H1 (cell line): Measurements from ENCODE around the gene OR2C1. TPM values are rescaled to one million over a fixed set of nuclear protein-coding genes. Genes with fewer than 3 reads are reported as not detected.

Source experiments
- CTCF ChIA-PET: fragments of 300-600 bp; sonication (Branson Sonifier 250); formaldehyde crosslinking; loops from one replicate; lab custom pipeline; 2021; ENCODE audit not compliant: partially characterized antibody; lab: Charles Lee
- POLR2A ChIA-PET: fragments of 300-600 bp; sonication (Branson Sonifier 250); formaldehyde crosslinking; loops from one replicate; lab custom pipeline; 2021; ENCODE audit warnings: inconsistent platforms; ENCODE audit not compliant: partially characterized antibody; lab: Charles Lee
- DNase-seq, 2 experiments: peaks; one replicate each; pipeline versions ENCODE4 v3.0.0 to v3.0.0-alpha.2; 2010 to 2022; ENCODE audit warnings: low spot score in 2 of 2, low read depth in 1 of 2, mixed read lengths in 1 of 2
- FAIRE-seq: peaks from 2 replicates; lab custom pipeline; 2011; peaks lifted over from hg19 to GRCh38; lab: Jason Lieb, UNC
- H2AFZ ChIP-seq: 2 replicates; pipeline ENCODE4 v1.8.1; 2012; ENCODE audit warnings: low read length, inconsistent platforms
- H2AK5ac ChIP-seq: 2 replicates; pipeline ENCODE4 v1.6.1; 2013; ENCODE audit warnings: low read depth, low read length
- H2BK120ac ChIP-seq: replicated peaks from 2 replicates; pipeline ENCODE3; 2013; ENCODE audit warnings: low read depth, low read length, inconsistent platforms
- H2BK12ac ChIP-seq: 2 replicates; pipeline ENCODE4 v1.6.1; 2013; ENCODE audit warnings: low read depth, low read length
- H2BK15ac ChIP-seq: 2 replicates; pipeline ENCODE4 v1.6.1; 2013; ENCODE audit warnings: low read length
- H2BK20ac ChIP-seq: 2 replicates; pipeline ENCODE4 v1.6.1; 2013; ENCODE audit warnings: low read length
- H2BK5ac ChIP-seq: 2 replicates; pipeline ENCODE4 v1.6.1; 2013; ENCODE audit warnings: low read depth, low read length
- H3K14ac ChIP-seq: 2 replicates; pipeline ENCODE4 v1.6.1; 2013; ENCODE audit warnings: inconsistent platforms; ENCODE audit not compliant: insufficient read length
- H3K18ac ChIP-seq: 2 replicates; pipeline ENCODE4 v1.6.1; 2013; ENCODE audit warnings: low read length; ENCODE audit errors: extremely low read depth
- H3K23ac ChIP-seq: 2 replicates; pipeline ENCODE4 v1.6.1; 2013; ENCODE audit warnings: inconsistent platforms; ENCODE audit not compliant: insufficient read length
- H3K23me2 ChIP-seq: 2 replicates; pipeline ENCODE4 v1.6.1; 2013; ENCODE audit warnings: low read depth, low read length
- H3K27ac ChIP-seq: 2 replicates; pipeline ENCODE4 v1.6.1; 2011; ENCODE audit warnings: low read depth, low read length, inconsistent platforms
- H3K27me3 ChIP-seq, 4 experiments: replicated peaks in 1 of 4; 1 replicate in 1 of 4; 2 replicates in 3 of 4; pipeline versions ENCODE4 v1.6.1 to v1.8.1; 2011 to 2013; ENCODE audit warnings: low read length in 3 of 4, mild to moderate bottlenecking in 3 of 4, inconsistent platforms in 2 of 4, mixed read lengths in 2 of 4, moderate library complexity in 1 of 4; ENCODE audit not compliant: control insufficient read depth in 3 of 4, insufficient read depth in 3 of 4; ENCODE audit errors: extremely low read depth in 1 of 4
- H3K36me3 ChIP-seq, 4 experiments: 2 replicates each; pipeline versions ENCODE4 v1.6.1 to v1.8.1; 2011 to 2013; ENCODE audit warnings: mild to moderate bottlenecking in 4 of 4, low read length in 3 of 4, moderate library complexity in 2 of 4, control low read depth in 1 of 4, inconsistent platforms in 1 of 4; ENCODE audit not compliant: insufficient read depth in 4 of 4, control insufficient read depth in 2 of 4
- H3K4ac ChIP-seq: replicated peaks from 2 replicates; pipeline ENCODE3; 2013; ENCODE audit warnings: low read length, low read depth, mixed read lengths, inconsistent platforms; ENCODE audit not compliant: insufficient read length
- H3K4me1 ChIP-seq, 4 experiments: replicated peaks in 1 of 4; 1 replicate in 1 of 4; 2 replicates in 3 of 4; pipeline versions ENCODE4 v1.6.1 to v1.8.1; 2011 to 2013; ENCODE audit warnings: low read length in 3 of 4, inconsistent platforms in 2 of 4, mixed read lengths in 1 of 4; ENCODE audit not compliant: insufficient read depth in 4 of 4, control insufficient read depth in 3 of 4
- H3K4me2 ChIP-seq, 2 experiments: 2 replicates each; pipeline versions ENCODE4 v1.6.1 to v1.8.1; 2011 to 2013; ENCODE audit warnings: low read depth in 2 of 2, low read length in 2 of 2, control low read depth in 1 of 2, inconsistent platforms in 1 of 2, mild to moderate bottlenecking in 1 of 2; ENCODE audit not compliant: insufficient read depth in 1 of 2
- H3K4me3 ChIP-seq, 4 experiments: fragments of 200-600, 300-600 bp in 1 of 4; sonication (generic), shearing (Covaris generic), sonication (Bioruptor Twin) in 1 of 4; 2 replicates each; pipeline versions ENCODE4 v1.5.1 to v1.8.1; 2011 to 2016; ENCODE audit warnings: low read length in 4 of 4, low read depth in 3 of 4, control low read depth in 2 of 4, inconsistent platforms in 2 of 4, mild to moderate bottlenecking in 2 of 4, mixed read lengths in 1 of 4, moderate library complexity in 1 of 4; ENCODE audit not compliant: insufficient read depth in 2 of 4; ENCODE audit errors: extremely low read depth in 1 of 4
- H3K56ac ChIP-seq: replicated peaks from 2 replicates; pipeline ENCODE3; 2013; ENCODE audit warnings: low read depth, mild to moderate bottlenecking, mixed read lengths, low read length, inconsistent platforms; ENCODE audit not compliant: insufficient read length
- H3K79me1 ChIP-seq: 2 replicates; pipeline ENCODE4 v1.6.1; 2013; ENCODE audit warnings: low read depth, low read length, control low read depth
- H3K79me2 ChIP-seq, 2 experiments: 2 replicates each; pipeline versions ENCODE4 v1.6.1 to v1.8.1; 2012 to 2013; ENCODE audit warnings: low read length in 2 of 2, mild to moderate bottlenecking in 2 of 2, inconsistent platforms in 1 of 2; ENCODE audit not compliant: insufficient read depth in 2 of 2, control insufficient read depth in 1 of 2
- H3K9ac ChIP-seq, 4 experiments: replicated peaks in 1 of 4; 1 replicate in 1 of 4; 2 replicates in 3 of 4; pipeline versions ENCODE4 v1.6.1 to v1.8.1; 2011 to 2013; ENCODE audit warnings: low read depth in 3 of 4, low read length in 3 of 4, control low read depth in 2 of 4, mild to moderate bottlenecking in 2 of 4, moderate library complexity in 2 of 4, inconsistent platforms in 1 of 4; ENCODE audit errors: extremely low read depth in 1 of 4
- H3K9me3 ChIP-seq, 2 experiments: 2 replicates each; pipeline versions ENCODE4 v1.6.1 to v1.8.1; 2012 to 2013; ENCODE audit warnings: mild to moderate bottlenecking in 2 of 2, moderate library complexity in 2 of 2, control low read depth in 1 of 2, inconsistent platforms in 1 of 2, low read depth in 1 of 2, low read length in 1 of 2, mixed read lengths in 1 of 2; ENCODE audit not compliant: insufficient read depth in 2 of 2
- H4K20me1 ChIP-seq, 2 experiments: replicated peaks in 1 of 2; 2 replicates each; pipeline versions ENCODE3 to v1.8.1; 2011 to 2013; ENCODE audit warnings: inconsistent platforms in 2 of 2, low read length in 2 of 2, mild to moderate bottlenecking in 1 of 2; ENCODE audit not compliant: insufficient read depth in 2 of 2, control insufficient read depth in 1 of 2
- H4K5ac ChIP-seq: 2 replicates; pipeline ENCODE4 v1.6.1; 2013; ENCODE audit warnings: low read length, low read depth, mixed read lengths, inconsistent platforms; ENCODE audit not compliant: insufficient read length
- H4K8ac ChIP-seq: 2 replicates; pipeline ENCODE4 v1.8.0; 2013; ENCODE audit warnings: mild to moderate bottlenecking, moderate library complexity, low read length, inconsistent platforms; ENCODE audit not compliant: insufficient read depth; ENCODE audit errors: extremely low read depth
- H4K91ac ChIP-seq: replicated peaks from 2 replicates; pipeline ENCODE3; 2013; ENCODE audit warnings: low read length, mixed read lengths, inconsistent platforms; ENCODE audit not compliant: insufficient read length
- KDM4A ChIP-seq: IDR thresholded peaks from one replicate; pipeline ENCODE4 v1.7.1; 2012; ENCODE audit warnings: low read depth, mild to moderate bottlenecking, moderate library complexity, low read length, inconsistent platforms; ENCODE audit not compliant: severe bottlenecking
- RAD21 ChIP-seq, 2 experiments: IDR thresholded peaks in 1 of 2; conservative IDR thresholded peaks in 1 of 2; 2 replicates each; pipeline ENCODE4 v1.6.1; 2011; ENCODE audit warnings: low read depth in 2 of 2, low read length in 2 of 2, improper control_type of control experiment in 1 of 2, inconsistent platforms in 1 of 2, mild to moderate bottlenecking in 1 of 2, moderate library complexity in 1 of 2
- WGBS, 2 experiments: shearing (Covaris generic) in 1 of 2; methylation state at CpG; one replicate each; pipeline versions ENCODE4 v1.1.6 to v1.1.7; 2013 to 2015; ENCODE audit warnings: low lambda C conversion rate in 2 of 2, mixed read lengths in 2 of 2, inconsistent platforms in 1 of 2, low coverage in 1 of 2, missing lambda C conversion rate in 1 of 2; ENCODE audit not compliant: insufficient replicate concordance in 2 of 2, insufficient coverage in 1 of 2, insufficient read length in 1 of 2; ENCODE audit errors: extremely low coverage in 1 of 2, missing lambda C conversion rate in 1 of 2; 5-methylcytosine and 5-hydroxymethylcytosine counted together
- polyA plus RNA-seq, 7 experiments: library from polyadenylated mRNA; depleted of rRNA in 3 of 7; stranded (reverse) in 5 of 7; unstranded in 2 of 7; fragments of >200 nt in 5 of 7; fragments of 200-250 nt in 2 of 7; gene quantifications; 1 replicate in 5 of 7; 2 replicates in 1 of 7; 4 replicates in 1 of 7; pipeline versions ENCODE4 v1.2.1 to v1.2.3, GENCODE V29; 2011 to 2013; ENCODE audit warnings: missing spikeins in 2 of 7, mixed read lengths in 2 of 7
- total RNA-seq: library from RNA; stranded (reverse); fragmentation: NEBNext Ultra II Directional; extraction: Animal tissue kit (Norgen Biotek cat#: 25700); gene quantifications from 2 replicates; pipeline ENCODE4 v1.2.1, GENCODE V29; 2021

Gene OR2C1
- total and polyA plus RNA-seq, 2 of the 8 experiments (the other 6 are each of a cell fraction or from before 2014, with no cell fraction given) = not detected

DNA sequence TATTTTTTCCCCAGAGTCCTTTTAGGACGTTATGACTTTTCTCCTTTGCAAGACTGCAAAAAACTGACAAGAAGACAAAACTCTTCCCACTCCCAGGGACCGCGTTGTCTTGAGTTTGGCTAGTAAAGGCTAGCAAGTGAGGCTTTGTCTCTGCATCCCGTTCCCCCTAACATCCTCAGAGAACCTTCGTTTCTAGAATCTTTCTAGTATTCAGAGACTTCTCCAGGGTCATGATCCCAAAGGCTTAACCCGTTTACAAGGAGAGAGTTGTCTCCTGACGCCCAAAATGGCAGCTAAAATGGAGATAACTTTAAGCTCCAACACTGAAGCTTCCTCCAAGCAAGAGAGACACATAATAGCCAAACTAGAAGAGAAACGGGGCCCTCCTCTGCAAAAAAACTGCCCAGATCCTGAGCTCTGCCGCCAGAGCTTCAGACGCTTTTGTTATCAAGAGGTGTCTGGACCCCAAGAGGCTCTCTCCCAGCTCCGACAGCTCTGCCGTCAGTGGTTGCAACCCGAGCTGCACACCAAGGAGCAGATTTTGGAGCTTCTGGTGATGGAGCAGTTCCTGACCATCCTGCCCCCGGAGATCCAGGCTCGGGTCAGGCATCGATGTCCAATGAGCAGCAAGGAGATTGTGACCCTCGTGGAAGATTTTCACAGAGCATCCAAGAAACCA, 46.2 kb downstream of the OR2C1 start:
- Histone ChIP-seq H3K27ac (no peak overlapping the region), H3K23me2 (peaks cover 9% of the 10 kb centered on the region), H3K14ac (no peak overlapping the region), H2BK20ac (no peak overlapping the region), H3K18ac (no peak overlapping the region), H3K56ac (no peak overlapping the region), H4K5ac (no peak overlapping the region), H2BK5ac (no peak overlapping the region), H3K23ac (no peak overlapping the region), H2BK120ac (no peak overlapping the region), H4K8ac (no peak overlapping the region), H3K79me1 (peaks cover 2% of the 10 kb centered on the region), H3K36me3 (peaks cover 4 to 41% (median 28%) of the 10 kb centered on the region in 4 experiments; a peak in 7 of 8 replicates), H3K27me3 (no peaks in the 10 kb centered on the region), H4K91ac (no peak overlapping the region), H2BK15ac (no peak overlapping the region), H4K20me1 (no peaks in the 10 kb centered on the region), H3K4me2 (peak overlapping the region; percentile 83 to 93), H3K4me1 (peaks cover 0 to 2% (median 0%) of the 10 kb centered on the region in 4 experiments; a peak in 2 of 7 replicates), H3K79me2 (peaks cover 0 to 17% of the 10 kb centered on the region in 2 experiments; a peak in 2 of 4 replicates), H2BK12ac (no peak overlapping the region), H3K4me3 (peak overlapping the region; percentile 80 to 89 (median 87)), H2AK5ac (no peak overlapping the region), H2AFZ (peak overlapping the region; percentile 55), H3K9me3 (peaks cover 22 to 23% of the 10 kb centered on the region in 2 experiments; a peak in 3 of 4 replicates), H3K9ac (peak overlapping the region in 3 of 4 experiments; percentile 56 to 59 (median 56); a peak in 4 of 7 replicates), H3K4ac (no peak overlapping the region)
- FAIRE-seq (no peak), DNase-seq (peak in 1 of 2 experiments; percentile 45)
- WGBS, 2 experiments = 32% methylated on average over 17 of the region's 17 CpGs; no CpG with 5 or more reads in 1 of the 2 experiments
- POLR2A ChIA-PET = interaction anchor here (1.0 to 3.1 kb wide), 9 partner anchors 9 to 167 kb away, joined by 3 to 14 read pairs (median 4); partner anchors contain the start of genes NAA60, ZNF200 and ZNF597
- CTCF ChIA-PET = interaction anchor here (0.7 to 1.3 kb wide), 6 partner anchors 18 to 135 kb away, joined by 3 to 5 read pairs (median 4); partner anchors contain the start of genes TIGD7 and ZNF75A
- no peak for TF ChIP-seq RAD21 (IDR thresholded peaks at IDR 0.05 in 1 of 2, conservative IDR thresholded peaks at IDR 0.05 in 1 of 2; ENCODE audit: low read depth in 2 of 2, low read length in 2 of 2)
- TF ChIP-seq KDM4A = peak; percentile 19
